ENCODE results near the gene SDK2.

Gene SDK2

DNA sequence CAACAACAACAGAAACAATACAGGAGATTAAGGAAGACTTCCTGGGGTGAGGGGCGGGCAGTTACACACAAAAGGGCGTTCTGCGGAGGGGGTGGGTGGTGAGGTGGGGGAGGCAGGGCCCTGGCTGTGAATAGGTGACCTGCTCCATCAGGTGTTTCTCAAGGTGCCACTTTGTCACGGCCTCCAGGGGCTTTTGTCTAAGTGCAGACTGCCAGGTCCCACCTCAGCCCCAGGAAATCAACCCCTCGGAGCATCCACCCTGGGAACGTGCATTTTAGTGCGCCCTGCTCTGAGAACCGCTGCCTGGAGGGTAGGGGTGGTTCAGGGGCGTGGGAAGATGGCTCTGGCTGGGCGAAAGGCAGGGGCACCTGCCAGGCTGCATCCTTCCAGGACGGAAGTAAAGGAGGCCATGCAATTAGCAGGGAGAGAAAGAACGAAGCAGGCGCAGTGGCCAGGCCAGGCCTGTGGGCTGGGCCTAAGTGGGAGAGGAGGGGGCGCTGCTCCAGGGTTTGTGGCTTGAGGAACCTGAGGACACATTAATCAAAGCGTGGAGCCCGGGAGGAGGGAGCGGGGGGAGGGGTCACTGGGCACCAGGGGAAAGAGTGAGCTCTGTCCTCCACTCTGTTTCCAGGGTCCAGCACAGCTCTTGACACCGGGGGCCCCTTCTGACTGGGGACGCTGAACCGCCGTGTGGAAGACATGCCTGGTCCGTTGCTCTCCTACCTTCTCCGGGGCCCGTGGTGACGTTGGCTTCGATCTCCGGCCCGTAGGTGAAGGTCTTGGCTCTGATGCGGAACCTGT, 283.1 kb downstream of the SDK2 start:
- DNase-seq (ENCODE audit: low spot score): no peak

DNA sequence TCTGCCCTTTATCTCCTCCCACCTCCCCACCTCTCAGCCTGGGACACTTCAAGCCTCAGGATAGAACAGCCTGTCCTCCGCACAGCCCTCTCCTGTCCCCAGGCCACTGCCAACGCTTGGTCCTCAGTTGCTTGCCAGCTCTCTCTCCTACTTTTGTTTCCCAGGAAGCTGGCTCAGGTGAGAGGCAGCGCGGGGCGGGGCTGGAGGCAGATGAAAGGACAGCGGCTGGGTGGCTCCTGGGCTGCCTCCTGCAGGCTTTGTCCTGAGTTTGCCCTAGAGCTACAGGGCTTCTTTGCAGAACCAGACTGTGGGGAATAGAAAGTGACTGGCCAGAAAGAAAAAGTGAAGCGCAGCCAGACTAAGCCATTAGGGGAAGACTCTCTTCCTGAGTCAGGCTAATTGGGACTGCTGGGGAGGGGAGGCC, 284.2 kb downstream of the SDK2 start:
- peak; percentile 40 for DNase-seq (ENCODE audit: low spot score)

DNA sequence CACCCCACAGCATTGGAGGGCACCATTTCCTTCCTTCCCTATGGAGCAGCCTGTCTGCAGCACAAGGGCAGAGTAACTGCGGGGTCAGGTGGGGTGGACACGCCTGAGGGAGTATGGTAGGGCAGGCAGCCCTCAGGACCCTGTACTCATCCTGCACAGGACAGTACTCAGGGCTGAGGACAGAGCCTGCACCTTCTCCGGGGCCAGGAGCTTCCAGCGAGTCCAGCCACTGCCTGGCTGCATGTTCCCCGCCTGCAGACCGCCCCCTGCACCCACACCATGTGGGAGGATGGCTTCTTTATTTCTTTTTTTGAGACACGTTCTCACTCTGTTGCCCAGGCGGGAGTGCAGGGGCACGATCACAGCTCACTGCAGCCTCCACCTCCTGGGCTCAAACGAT, 284.9 kb downstream of the SDK2 start:
- DNase-seq (ENCODE audit: low spot score): no peak

DNA sequence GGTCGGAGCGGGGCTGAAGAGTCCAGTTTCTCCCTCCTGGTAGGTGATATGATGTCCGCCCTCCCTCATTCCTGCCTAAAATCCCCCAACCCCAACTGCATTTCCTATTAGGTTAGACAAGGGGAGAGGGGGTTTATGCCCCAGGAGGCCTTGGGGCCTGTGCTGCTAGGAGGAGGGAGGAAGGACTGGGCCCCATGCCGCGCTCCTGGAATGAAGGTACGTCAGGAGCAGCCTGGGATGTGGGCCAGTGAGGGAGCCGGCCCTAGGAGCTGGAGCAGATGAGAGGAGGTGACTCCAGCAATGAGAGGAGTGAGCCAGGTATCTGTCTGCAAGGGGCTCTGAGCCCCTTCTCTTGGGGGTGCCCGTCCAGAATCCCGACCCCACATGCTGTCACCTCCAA, 285.6 kb downstream of the SDK2 start:
- DNase-seq (ENCODE audit: low spot score): no peak

DNA sequence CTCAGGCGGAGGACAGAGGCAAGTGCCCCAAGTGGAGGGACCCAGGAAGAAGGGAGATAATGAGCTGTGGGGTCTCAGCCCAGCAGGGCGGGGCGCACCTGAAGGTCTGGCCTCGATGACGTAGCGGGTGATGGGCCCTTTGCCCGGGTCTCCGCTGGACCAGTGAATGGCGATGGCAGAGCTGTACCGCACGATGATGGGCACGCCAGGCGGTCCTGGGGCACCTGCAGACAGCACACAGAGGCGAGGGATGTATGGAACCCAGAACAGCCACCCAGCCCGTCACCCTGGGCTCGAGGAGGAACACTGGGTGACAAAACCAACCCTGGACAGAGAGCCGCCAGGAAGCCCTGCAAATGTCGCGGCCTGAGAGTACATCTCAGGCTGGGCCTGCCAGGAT, 286.3 kb downstream of the SDK2 start:
- DNase-seq (ENCODE audit: low spot score): no peak

DNA sequence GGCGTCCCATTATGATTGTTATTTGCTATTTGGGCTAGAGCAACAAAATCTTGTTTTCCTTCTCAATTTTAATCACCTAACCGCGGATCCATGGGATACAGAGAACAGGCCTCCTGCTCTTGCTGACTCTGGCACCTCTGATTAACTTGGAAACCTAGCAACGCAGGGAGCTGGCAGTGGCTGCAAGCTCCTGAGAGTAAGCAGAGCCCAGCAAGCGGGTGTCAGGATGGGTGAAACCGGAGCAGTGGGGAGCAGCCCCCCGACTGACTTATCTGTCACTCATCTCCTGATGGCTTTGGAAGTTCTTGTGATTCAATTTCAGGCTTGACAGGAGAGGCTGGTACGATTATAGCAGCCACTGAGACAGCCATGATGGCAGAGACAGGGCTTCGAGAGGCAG, 286.9 kb downstream of the SDK2 start:
- DNase-seq (ENCODE audit: low spot score): peak; percentile 67

DNA sequence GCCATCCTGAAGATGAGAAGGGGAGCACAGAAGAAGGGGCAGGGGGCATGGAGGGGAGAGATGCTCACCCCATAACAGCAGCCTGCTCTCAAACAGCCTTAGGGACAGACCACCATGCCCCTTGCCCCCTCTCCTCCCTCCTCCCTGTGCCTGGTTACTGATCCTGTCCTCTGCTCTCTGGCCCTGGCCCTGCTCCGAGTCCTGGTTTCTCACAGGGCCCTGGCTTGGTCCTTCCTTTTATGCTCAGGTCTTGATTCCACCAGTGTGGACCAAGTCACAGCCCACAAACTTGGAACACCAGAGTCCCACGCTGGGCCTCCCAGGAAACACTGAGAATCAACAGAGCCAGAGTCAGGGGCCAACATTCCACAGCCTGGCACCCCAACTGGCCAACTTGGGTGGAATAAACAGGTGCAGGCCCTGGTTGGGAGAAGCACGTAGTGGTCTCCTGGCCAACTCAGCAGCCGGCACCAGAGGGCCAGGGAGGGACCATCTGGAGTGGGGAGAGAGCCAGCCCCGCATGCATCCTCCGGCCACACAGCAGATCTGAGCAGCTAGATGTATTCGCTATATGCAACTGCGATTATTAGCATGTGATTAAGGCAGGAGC, 287.6 kb downstream of the SDK2 start:
- DNase-seq (ENCODE audit: low spot score): no peak

DNA sequence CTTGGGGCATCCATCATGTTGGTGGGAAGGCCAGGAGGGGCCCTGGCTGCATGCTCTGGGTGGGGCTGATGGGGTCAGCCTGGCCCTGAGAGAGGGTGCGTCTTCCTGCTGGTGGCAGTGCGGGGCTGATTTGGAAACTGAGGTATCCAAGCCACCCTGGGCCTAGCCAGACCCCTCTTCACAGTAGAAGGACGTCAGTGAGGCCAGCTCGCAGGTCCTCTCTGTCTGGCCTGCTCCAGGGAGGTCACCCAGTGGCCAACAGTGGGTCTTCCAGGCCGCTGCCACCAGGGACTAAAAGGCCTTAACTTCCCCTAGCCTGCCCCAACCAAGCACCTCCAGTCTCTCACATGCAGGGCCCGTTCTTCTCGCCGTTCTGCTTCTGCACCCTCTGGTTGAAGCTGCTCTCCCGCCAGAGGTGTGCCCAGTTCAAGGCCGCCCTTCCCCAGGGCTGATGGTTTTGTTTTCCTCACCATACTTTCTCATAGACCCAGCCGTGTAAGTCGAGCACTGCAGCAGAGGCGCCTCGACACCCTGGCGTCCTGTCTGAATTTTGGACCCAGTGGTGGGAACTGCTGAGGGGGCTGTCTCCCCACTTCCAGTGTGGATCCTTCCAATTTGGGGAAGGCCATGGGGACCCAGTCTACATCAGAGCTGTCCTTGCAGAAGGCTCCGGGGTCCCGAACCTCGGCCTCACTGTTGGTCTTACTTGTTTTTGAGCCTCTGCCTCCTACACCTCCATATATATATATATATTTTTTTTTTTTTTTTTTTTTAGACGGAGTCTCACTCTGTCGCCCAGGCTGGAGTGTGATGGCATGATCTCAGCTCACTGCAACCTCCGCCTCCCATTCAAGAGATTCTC, 289.6 kb downstream of the SDK2 start:
- no peak for DNase-seq (ENCODE audit: low spot score)

DNA sequence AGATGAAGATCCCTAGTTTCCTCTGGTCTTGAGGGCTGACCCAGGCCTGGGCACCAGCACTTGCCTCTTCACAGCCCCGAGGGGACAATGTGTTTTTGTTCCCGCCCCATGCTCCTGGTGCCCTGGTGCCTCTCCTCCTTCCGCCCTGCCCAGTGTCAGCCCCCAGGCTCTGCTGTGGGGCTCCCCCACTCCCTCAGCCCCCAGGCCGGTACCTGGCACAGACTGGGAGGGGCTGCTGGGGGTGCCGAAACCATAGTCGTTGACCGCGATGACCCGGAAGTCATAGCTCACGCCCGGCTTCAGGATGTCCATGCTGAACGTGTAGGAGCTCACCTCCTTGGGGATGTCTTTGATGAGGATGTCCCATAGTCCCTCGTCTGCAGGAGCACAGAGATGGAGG, 292.0 kb downstream of the SDK2 start:
- no peak for DNase-seq (ENCODE audit: low spot score)

DNA sequence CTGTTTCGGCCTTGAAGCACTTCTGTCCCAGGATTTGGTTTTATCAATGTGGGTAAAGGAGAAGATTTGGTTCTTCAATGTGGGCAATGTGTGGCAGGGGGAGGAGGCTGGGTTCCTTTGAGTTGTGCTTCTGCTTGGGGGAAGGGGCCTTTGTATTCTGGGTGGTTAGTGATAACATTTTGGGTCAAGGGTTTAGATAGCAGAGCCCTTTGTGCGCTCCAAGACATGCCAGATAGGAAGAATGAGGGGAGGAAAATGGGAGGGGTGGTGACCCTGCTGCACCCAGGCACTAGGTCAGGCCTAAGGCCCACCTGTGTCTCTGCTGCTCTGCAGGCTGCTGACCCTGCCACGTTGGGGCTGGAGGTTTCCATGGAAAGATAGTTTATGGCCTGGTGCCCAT, 292.5 kb downstream of the SDK2 start:
- no peak for DNase-seq (ENCODE audit: low spot score)

DNA sequence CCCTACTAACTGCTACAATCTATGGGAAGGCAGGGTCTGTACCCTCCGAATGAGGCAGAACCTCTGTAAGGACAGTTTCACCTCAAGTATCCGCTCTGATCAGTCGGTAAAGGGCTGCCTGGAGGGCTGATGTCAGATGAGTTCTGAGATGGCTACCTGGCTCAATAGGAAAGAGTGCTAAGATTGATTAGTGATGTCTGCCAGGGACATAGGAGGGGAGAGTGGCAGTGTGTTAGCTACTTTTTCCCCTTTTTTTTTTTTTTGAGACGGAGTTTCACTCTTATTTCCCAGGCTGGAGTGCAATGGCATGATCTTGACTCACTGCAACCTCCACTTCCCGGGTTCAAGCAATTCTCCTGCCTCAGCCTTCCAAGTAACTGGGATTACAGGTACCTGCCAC, 293.4 kb downstream of the SDK2 start:
- DNase-seq (ENCODE audit: low spot score): no peak

DNA sequence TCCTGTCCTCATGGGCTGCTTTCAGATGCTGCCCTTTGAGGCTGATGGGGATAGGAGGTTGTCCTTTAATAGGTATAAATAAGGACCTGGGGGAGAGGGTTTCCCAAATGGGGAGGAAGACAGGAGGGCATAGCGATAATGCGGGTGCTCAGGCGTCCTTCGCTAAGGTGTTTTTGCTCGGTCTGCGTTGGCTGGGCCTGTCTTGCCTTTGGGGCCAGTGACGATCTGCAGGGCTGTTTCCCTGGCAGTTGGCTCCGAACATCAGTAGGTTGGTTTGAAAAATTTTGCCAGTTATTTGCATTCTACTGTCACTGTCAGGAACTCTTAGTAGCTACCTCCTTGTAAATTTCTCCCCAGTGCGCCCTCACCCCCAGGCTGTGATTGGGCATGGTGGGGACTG, 294.6 kb downstream of the SDK2 start:
- no peak for DNase-seq (ENCODE audit: low spot score)

DNA sequence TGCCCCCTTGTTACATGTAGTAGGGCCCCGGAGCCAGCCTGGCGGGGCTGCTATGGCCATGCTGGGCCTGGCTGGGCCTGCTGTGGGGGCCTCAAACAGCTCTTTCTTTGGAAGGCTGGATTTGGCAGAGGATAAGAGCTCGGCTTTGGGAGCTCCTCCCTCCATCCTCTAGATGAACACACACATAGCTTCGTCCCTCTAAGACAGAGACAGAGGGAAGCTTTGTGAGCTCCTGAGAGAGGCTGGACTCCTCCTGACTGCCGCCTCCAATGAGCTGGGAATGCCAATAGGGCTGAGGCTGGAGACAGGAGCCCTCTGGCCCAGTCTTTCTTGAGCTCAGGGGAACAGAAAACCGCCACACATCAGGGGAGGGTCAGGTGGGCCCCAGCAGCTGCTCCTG, 295.1 kb downstream of the SDK2 start:
- peak; percentile 91 for DNase-seq (ENCODE audit: low spot score)

DNA sequence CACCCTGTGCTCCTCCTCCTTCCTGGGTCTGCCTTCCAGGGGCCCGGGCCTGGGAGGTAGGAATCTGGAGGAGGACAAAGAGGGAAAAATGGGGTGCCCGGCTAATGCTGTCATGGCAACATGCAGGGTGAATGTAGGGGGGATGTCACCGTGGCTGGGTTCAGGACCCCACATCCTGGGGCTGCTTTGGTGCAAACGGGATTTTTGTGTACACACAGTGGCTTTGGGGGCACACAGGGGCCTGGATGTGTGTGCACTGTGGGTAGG, 295.5 kb downstream of the SDK2 start:
- no peak for DNase-seq (ENCODE audit: low spot score)

DNA sequence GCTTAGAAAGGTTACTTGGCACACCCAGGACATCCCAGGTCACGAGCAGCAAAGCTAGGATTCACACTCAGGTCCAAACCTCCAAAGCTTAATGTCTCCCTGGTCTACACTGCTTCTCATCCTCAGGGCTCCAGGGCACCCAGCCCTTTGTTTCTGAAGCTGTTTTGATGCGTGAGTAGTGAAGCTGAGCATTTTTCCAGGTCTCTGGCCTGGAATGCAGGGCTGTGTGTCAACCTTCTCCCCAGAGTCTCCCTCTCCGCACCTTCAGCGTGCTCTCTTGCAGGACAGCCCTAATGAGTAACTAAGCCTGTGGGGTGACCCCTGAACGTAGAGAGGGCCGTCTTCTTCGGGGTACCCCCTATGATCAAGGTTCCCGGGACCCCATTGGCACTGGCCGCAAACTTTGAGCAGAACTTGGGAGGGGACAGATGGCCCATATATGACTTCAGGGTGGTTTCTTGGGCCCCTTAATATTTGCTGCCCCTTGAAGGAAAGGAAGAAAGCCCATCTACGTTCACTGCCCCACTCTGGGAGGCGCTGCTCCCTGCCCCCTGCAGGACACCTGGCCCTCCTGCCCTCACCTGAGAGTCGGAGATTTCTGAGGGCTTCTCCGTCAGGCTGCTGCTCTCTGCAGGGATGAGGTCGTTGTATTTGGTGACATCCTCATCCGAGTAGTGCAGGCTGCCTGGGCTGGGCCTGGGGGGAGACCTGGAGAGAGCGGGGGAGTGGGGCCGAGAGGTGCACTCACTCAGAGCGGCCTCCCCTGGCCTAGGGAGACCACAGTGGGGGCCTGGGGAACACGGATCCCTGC, 296.0 kb downstream of the SDK2 start:
- DNase-seq (ENCODE audit: low spot score): no peak

DNA sequence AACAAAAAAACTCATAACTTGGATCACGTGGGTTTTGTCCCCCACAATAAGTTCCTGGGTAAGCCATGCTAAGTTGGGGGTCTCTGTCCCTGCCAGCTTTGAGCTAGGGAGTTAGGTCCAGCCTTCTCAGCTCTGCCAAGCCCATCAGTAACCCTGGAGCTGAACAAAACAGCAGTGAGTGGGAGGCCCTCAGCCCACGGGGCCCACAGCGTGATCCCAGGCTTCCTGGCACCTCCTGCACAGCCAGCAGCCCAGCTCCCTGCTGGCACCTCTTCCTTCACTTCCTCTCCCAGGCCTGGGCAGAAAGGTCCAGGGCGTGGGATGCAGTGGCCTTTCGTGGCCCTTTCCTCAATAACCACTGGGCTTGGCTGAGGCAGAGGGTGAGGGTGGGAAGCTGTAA, 296.9 kb downstream of the SDK2 start:
- DNase-seq (ENCODE audit: low spot score): peak; percentile 85

DNA sequence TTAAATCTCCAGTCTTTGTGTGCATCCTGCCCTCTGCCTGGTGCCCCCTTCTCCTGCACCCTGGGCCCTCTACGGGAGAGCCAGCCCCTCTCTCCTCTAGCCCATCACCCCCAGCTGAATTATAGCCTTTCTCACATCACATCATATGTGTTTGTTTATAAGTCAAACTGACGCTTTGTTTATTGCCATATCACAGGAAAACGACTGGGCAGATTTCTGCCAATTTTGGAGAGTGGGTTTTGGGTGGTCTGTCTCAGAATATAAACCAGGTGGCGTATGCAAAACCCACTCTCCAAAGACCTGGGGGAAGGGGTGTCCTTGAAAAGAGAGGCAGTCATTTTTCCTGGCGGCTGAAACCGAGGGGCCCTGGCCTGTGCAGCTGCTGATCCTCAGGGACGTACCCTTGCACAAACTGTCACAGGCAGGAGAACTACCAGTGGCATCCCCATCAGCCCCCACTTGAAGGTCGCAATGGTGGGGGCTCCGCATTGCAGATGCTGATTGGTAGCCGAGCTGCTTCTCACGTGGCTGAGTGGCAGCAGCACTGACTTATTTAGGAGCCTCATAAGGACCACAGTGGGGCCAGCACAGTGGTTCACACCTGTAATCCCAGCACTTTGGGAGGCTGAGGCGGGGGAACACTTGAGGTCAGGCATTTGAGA, 297.6 kb downstream of the SDK2 start:
- DNase-seq (ENCODE audit: low spot score): no peak

DNA sequence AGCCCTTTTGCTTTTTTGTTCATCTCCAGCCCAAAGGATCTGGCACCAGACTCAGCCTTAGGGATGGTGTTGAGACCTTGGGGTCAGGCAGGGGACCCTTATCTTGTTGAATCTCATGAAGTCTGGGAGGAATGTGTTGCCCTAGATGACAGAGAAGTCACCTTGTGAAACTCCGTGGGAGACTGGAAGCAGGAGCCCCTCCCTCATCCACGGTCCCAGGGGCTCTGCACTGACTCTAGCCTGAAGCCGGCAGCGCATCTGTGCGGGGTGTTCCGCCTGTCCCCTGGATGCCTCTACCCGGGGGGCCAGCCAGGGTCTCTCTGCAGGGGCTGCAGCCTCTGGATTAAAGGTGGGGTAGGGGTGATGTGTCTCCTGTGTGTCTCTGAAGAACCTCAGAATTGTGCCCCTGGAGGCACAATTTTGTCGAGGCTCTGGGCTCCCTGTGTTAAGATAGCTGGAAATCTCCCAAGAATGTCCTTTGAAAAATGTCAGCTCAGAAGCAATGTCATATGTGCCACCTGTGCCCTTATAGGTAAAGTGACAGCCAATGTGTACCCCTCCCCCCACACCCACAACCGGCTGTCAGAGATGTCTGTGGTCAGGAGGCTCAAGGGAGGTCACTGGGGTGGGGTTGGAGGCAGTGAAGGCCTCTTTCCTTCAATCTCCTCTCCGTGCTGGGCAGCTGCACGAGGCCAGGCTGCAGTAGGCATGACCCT, 300.3 kb downstream of the SDK2 start:
- no peak for DNase-seq (ENCODE audit: low spot score)

DNA sequence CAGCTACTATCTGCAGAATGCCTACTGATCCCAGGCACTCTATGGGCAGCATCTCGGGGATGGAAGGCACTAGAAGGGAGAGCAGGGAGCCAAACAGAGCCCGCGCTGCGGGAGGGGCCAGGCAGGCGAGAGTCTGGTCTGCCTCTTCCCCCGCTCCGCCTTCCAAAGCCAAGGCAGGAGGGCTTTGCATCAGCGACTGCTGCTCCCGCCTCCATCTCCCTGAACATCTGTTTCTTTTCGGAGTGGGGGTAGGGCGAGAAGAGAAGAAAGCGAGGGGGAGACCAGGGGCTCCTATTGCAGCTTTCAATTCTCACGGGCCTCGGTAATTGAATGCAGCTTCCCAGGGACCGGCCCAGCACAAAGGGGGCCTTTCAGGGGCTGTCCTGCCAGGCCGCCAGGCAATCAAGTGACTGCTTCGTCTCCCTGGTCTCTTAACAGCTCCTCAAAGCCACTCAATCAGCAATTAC, 301.0 kb downstream of the SDK2 start:
- DNase-seq (ENCODE audit: low spot score): peak; percentile 88

DNA sequence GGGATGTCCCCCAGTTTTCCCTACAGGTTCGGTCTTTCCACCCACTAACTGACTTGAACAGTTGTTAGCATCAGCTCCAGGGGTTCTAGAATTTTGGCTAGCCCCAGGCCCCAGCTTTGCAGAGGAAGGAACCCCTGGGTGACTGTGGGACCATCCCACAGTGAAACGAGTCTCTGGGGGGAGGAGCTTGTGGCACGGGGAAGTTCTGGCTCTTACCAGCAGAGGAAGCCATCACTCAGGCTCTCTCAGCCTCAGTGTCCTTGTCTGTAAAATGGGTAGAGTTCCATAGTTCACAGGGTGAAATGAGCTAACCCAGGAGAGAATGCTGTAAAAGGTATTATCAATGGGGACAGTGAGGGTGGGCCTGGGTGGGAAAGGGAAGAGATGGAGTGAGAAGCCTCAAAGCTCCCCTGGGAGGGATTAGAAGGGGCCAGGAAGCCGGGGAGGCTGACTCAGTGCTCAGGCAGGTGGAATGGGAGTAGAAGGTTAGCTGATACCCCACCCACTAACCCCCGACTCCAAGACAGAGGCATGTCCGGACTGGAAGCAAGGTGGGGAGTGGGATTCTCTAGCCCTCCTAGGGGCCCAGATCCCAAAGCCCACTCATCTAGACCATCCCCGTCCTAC, 301.6 kb downstream of the SDK2 start:
- no peak for DNase-seq (ENCODE audit: low spot score)
